ENCODE data around the gene CA6.

DNA sequence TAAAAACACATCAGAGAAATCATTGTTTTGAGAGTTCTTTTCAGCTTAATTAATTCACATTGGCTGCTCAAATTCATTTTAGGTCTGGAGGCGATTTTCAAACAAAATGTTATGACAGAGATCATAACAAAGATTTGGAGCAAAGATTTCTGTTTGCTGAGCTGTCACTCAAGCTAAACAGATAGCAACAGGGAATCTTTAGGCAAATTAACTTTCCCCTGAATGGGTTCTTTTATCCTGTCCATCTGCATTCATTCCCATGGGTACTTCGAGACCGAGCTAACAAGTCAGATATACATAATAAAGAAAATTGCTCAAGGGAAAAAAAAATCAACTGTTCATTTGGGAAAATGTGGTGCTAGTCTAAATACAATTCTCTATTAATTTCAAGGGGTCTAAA, 30.2 kb upstream of the CA6 start:
- TF ChIP-seq, protein P1, sequence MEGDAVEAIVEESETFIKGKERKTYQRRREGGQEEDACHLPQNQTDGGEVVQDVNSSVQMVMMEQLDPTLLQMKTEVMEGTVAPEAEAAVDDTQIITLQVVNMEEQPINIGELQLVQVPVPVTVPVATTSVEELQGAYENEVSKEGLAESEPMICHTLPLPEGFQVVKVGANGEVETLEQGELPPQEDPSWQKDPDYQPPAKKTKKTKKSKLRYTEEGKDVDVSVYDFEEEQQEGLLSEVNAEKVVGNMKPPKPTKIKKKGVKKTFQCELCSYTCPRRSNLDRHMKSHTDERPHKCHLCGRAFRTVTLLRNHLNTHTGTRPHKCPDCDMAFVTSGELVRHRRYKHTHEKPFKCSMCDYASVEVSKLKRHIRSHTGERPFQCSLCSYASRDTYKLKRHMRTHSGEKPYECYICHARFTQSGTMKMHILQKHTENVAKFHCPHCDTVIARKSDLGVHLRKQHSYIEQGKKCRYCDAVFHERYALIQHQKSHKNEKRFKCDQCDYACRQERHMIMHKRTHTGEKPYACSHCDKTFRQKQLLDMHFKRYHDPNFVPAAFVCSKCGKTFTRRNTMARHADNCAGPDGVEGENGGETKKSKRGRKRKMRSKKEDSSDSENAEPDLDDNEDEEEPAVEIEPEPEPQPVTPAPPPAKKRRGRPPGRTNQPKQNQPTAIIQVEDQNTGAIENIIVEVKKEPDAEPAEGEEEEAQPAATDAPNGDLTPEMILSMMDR (IDR thresholded peaks at IDR 0.05): no peak
- TF ChIP-seq POLR2A (IDR thresholded peaks at IDR 0.05): no peak
